SJSA1 (cell line): Measurements from ENCODE around the gene OR51B4. TPM values are rescaled to one million over a fixed set of nuclear protein-coding genes. Genes with fewer than 3 reads are reported as not detected.
A peak's percentile ranks its signal among the peaks of the same experiment; 100 is the strongest.
"Not testable (repeated sequence)": the region's sequence is repeated elsewhere in the genome, so short reads cannot be mapped to it uniquely, and the experiment has no call there.

Experiments used
- DNase-seq, 2 experiments: peaks; one replicate each; pipeline ENCODE4 v3.0.0-alpha.2; 2015 to 2020; ENCODE audit warnings: low spot score in 2 of 2, low read depth in 1 of 2
- H3K27ac ChIP-seq: fragments of 250-450 bp; sonication (Bioruptor Pico); 2 replicates; pipeline ENCODE4 v1.5.1; 2020; ENCODE audit warnings: mild to moderate bottlenecking, moderate library complexity
- H3K27me3 ChIP-seq: fragments of 250-450 bp; sonication (Bioruptor Pico); replicated peaks from 2 replicates; pipeline ENCODE4 v1.5.1; 2020; ENCODE audit warnings: mild to moderate bottlenecking, moderate library complexity
- H3K36me3 ChIP-seq: fragments of 250-450 bp; sonication (Bioruptor Pico); 2 replicates; pipeline ENCODE4 v1.5.1; 2020; ENCODE audit warnings: mild to moderate bottlenecking
- H3K4me1 ChIP-seq: fragments of 250-450 bp; sonication (Bioruptor Pico); replicated peaks from 2 replicates; pipeline ENCODE4 v1.6.1; 2021; ENCODE audit warnings: mild to moderate bottlenecking
- H3K4me3 ChIP-seq: fragments of 250-450 bp; sonication (Bioruptor Pico); 2 replicates; pipeline ENCODE4 v1.5.1; 2020; ENCODE audit warnings: mild to moderate bottlenecking
- H3K9me3 ChIP-seq: fragments of 250-450 bp; sonication (Bioruptor Pico); replicated peaks from 2 replicates; pipeline ENCODE4 v1.5.1; 2020; ENCODE audit warnings: mild to moderate bottlenecking
- total RNA-seq: library from RNA; depleted of rRNA; stranded (reverse); fragments of >200 nt; shearing (Covaris generic); gene quantifications from 2 replicates; pipeline ENCODE4 v1.2.3, GENCODE V29; 2014

The OR51B4 gene
- total RNA-seq, 1 experiment from 2014 or later, result not detected

DNA sequence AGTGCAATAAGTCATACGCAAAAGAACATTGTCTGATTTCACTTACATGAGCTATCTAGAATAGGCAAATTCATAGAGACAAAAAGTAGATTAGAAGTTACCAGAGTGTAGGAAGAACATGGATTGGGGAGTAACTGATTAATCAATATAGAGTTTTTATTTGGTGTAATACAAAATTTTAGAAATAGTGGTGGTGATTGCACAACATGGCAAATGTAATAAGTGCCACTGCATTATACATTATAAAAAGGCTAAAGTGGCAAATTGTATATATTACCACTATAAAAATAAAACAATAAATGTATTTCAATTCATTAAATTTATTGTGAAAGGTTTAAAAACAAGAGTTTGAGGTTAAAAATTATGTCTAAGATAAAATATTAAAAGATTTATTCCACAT, 8.7 kb upstream of the OR51B4 start:
- Histone ChIP-seq H3K27me3 (0 out of 2 replicates have a peak, but pooled peaks cover 3% of the 10 kb centered on the region), H3K9me3 (no peaks in the 10 kb centered on the region), H3K27ac (no peak overlapping the region), H3K36me3 (no peaks in the 10 kb centered on the region), H3K4me3 (no peak overlapping the region), H3K4me1 (no peaks in the 10 kb centered on the region)
- no peak for DNase-seq

DNA sequence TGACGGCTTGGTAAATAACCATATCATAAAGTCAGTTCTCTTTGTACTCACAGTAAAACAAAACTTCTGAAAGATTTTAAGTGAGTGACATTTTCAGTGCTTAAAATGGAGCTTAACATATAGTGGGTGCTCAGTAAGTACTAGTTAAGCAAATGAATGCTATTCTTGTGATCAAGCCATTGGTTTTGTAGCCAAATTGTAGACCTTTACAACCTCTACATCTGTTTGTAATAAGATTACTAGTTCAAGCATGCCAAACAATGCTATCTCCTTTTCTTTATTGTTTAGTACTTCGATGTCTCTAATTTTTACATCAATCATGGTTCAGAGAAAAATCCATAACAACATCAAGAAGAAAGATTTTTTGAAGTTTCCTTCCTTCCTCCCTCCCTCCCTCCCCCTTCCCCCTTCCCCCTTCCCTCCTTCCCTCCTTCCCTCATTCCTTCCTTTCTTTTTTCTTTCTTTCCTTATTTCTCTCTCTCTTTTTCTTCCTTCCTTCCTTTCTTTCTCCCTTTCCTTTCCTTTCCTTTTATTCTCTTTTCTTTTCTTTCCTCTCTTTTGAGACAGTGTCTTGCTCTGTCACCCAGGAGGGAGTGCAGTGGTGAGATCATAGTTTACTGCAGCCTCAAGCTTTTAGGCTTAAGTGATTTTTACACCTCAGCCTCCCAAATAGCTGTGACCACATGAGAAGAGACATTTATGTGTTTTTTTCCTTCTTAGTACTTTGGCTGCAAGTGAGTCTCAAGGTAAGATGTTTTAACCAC, 5.7 kb upstream of the OR51B4 start:
- no peak for DNase-seq
- no peaks in the 10 kb centered on the region for H3K36me3 ChIP-seq

DNA sequence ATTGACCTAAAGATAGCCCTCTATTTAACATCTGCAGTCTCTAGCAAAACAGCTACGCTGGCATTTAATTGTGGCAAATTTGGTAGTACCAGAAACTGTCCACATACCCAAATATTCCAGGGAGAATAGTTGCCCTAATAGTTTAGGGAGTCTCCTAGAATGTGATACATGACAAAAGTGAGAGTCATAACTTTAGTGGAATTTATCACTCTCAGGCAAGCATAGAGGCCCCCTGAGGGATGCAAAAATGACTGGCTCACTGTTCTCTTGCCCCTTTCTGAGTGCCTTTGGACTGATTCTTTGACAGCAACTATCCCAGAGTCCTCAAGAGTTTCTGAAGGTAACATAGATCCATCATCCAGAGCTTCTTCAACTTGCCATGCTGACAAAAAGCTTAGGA, 2.3 kb upstream of the OR51B4 start:
- no peak overlapping the region for H3K4me3 ChIP-seq
- 0 out of 2 replicates have a peak, but pooled peaks cover 3% of the 10 kb centered on the region for H3K27me3 ChIP-seq
- no peaks in the 10 kb centered on the region for H3K9me3 ChIP-seq
- H3K36me3 ChIP-seq, result no peaks in the 10 kb centered on the region
- H3K27ac ChIP-seq, result no peak overlapping the region
- DNase-seq, result no peak
- no peaks in the 10 kb centered on the region for H3K4me1 ChIP-seq

More for the DNA sequence above, 5.7 kb upstream of the OR51B4 start:
- no peak overlapping the region for H3K27ac ChIP-seq
- H3K9me3 ChIP-seq, result no peaks in the 10 kb centered on the region
- H3K4me3 ChIP-seq, result no peak overlapping the region
- H3K27me3 ChIP-seq, result 0 out of 2 replicates have a peak, but pooled peaks cover 3% of the 10 kb centered on the region
- no peaks in the 10 kb centered on the region for H3K4me1 ChIP-seq

DNA sequence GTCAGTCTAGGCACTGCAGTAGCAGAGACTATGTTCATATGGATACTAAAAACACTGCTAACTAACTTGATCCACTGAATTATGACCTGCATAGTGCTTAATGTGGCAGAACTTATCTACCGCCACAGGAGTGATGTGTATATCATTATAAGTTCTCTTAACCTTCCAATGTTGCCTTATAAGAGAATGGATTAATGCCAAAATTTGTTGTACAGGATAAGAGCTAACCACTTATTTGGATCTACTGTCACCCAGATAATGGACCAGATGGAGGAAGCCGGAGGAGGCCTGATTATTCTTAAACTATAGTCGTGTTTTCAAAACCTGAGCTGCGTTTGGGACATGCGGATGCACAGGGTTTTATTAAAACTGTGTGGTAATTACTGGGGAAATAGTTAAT, 1.9 kb upstream of the OR51B4 start:
- H3K27ac ChIP-seq, result no peak overlapping the region
- no peak overlapping the region for H3K4me3 ChIP-seq

DNA sequence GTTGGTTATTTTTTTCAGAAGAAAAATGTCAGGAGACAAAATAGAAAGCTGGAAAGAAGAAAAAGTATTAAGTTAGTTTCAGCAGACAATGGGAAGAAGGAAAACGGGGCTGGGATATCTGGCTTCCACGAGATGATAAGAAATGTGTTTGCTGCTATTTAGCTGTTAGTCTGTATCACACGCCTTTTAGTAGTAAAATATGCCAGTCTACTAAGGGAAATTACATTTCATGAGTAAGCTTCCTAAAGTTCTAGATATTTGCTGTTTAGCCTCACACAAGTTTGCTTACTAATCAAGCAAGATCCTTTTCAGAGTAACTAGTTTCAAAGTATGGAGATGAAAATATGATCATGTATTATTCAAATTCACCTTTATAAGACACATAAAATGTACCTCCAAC, 1.5 kb downstream of the OR51B4 start:
- Histone ChIP-seq H3K4me1 (no peaks in the 10 kb centered on the region), H3K9me3 (no peaks in the 10 kb centered on the region)
- DNase-seq, result no peak

More for the DNA sequence above, 1.9 kb upstream of the OR51B4 start:
- H3K36me3 ChIP-seq, result no peaks in the 10 kb centered on the region
- H3K4me1 ChIP-seq, result no peaks in the 10 kb centered on the region
- H3K9me3 ChIP-seq, result no peaks in the 10 kb centered on the region
- DNase-seq, result no peak
- 0 out of 2 replicates have a peak, but pooled peaks cover 3% of the 10 kb centered on the region for H3K27me3 ChIP-seq

DNA sequence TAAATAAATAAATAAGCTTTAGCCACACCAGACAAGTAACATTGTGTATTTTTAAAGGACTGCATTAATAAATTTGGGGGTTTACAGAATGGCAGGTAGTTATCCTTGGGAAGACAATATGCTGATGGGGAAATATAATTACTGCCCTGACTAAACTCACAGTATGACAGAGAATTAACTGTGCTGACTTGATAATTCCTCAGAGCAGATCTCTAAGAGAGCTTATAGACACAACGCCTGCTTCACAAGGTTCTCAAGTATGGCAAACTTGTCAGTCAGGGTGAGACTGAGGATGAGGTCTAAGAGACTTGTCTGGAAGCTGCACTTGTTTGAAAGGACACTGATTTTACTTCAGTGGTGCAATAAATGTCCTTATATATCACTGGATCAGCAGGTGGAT, 3.3 kb downstream of the OR51B4 start:
- Histone ChIP-seq H3K27me3 (peaks cover 9% of the 10 kb centered on the region), H3K27ac (no peak overlapping the region), H3K4me3 (no peak overlapping the region), H3K36me3 (no peaks in the 10 kb centered on the region), H3K4me1 (no peaks in the 10 kb centered on the region), H3K9me3 (no peaks in the 10 kb centered on the region)
- DNase-seq, result no peak

More for the DNA sequence above, 1.5 kb downstream of the OR51B4 start:
- H3K27me3 ChIP-seq, result peaks cover 9% of the 10 kb centered on the region
- H3K27ac ChIP-seq, result no peak overlapping the region
- no peak overlapping the region for H3K4me3 ChIP-seq
- H3K36me3 ChIP-seq, result no peaks in the 10 kb centered on the region

DNA sequence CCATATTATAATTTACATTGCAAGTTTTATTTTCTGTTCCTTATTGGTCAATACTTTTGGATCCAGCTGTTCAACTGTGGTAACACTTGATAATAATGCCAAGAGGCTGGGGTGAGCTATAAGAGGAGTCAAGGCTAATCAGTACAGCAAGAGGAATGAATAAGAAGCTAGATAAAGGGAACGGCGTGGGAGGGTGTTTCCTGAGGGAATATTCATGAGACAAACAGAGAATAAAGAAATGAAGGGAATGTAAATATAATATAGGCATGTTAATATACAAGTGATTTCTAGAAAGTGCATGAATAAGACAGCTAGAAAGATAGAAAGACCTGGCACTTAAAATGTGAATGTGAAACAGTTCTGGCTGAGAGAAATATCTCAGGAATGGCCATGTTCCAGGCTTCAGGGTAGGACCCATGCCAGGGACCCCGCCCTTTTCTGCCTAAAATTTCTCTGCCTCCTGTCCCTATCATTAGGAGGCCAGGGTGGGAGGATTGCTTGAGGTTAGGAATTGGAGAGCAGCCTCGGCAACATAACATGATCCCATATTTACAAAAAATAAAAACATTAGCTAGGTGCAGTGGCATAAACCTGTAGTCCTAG, 3.9 kb downstream of the OR51B4 start:
- no peak overlapping the region for H3K4me3 ChIP-seq
- H3K36me3 ChIP-seq, result no peaks in the 10 kb centered on the region
- H3K4me1 ChIP-seq, result no peaks in the 10 kb centered on the region
- H3K27me3 ChIP-seq, result peaks cover 9% of the 10 kb centered on the region
- H3K27ac ChIP-seq, result no peak overlapping the region
- no peaks in the 10 kb centered on the region for H3K9me3 ChIP-seq
- DNase-seq, result no peak

DNA sequence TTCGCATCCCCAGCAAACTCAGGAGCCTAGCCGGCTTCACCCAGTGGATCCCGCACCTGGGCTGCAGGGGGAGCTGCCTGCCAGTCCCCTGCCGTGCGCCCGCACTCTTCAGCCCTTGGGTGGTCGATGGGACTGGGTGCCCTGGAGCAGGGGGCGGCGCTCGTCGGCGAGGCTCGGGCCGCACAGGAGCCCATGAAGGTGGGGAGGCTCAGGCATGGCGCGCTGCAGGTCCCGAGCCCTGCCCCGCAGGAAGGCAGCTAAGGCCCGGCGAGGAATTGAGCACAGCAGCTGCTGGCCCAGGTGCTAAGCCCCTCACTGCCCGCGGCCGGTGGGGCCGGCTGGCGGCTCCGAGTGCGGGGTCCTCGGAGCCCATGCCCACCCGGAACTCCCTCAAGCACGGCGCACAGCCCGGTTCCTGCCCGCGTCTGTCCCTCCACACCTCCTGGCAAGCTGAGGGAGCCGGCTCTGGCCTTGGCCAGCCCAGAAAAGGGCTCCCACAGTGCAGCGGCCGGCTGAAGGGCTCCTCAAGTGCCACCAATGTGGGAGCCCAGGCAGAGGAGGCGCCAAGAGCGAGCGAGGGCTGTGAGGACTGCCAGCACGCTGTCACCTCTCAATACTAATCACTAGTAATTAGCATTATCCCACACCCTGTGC, 7.3 kb downstream of the OR51B4 start:
- H3K36me3 ChIP-seq, DNase-seq, H3K27ac ChIP-seq, H3K4me3 ChIP-seq, H3K9me3 ChIP-seq, H3K4me1 ChIP-seq, H3K27me3 ChIP-seq: not testable (repeated sequence)

DNA sequence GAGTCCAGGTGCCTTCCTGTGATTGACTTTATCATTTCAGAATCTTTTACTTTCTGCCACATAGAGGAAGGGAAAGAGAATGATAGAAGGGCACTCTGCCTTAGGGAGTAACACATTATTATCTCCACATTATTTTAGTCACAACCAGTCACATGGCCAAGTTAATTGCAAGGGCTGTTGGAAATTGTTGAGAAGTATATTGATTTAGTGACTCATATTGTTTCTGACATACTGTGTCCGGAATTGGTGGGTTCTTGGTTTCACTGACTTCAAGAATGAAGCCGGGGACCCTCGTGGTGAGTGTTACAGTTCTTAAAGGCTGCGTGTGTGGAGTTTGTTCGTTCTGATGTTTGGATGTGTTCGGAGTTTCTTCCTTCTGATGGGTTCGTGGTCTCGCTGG, 8.7 kb downstream of the OR51B4 start:
- no peak overlapping the region for H3K4me3 ChIP-seq
- DNase-seq, result no peak

DNA sequence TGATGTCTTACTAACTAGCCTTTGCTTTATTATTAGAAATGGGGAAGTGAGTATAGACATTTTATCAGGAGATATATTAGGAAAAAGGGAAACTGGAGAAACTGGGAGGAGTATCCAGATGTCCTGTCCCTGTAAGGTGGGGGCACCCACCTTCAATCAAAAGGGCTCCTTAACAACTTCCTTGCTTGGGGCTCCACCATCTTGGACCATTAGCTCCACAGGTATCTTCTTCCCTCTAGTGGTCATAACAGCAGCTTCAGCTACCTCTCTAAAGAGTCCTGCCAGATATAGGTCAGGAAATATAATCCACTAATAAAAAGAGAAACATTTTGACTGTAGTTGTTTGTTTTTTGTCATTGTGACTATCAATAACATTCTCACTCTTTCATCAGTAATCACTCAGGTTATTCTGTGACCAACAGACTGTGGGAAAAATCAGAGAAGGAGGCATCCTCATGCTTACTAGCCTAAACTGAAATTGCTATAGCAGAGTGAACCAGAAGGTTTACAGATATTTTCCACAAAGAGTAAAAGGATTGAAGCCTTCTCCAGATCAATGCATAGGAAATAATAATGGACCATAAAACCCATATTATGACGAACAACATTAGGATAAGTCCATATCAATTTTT, 10.4 kb downstream of the OR51B4 start:
- Histone ChIP-seq H3K36me3 (no peaks in the 10 kb centered on the region), H3K27me3 (no peaks in the 10 kb centered on the region), H3K27ac (no peak overlapping the region), H3K4me1 (peaks cover 19% of the 10 kb centered on the region), H3K9me3 (no peaks in the 10 kb centered on the region), H3K4me3 (no peak overlapping the region)
- DNase-seq, result peak in 1 of 2 experiments; percentile 25

More for the DNA sequence above, 8.7 kb downstream of the OR51B4 start:
- Histone ChIP-seq H3K27me3 (peaks cover 9% of the 10 kb centered on the region), H3K27ac (no peak overlapping the region), H3K36me3 (no peaks in the 10 kb centered on the region), H3K9me3 (no peaks in the 10 kb centered on the region), H3K4me1 (peaks cover 19% of the 10 kb centered on the region)

DNA sequence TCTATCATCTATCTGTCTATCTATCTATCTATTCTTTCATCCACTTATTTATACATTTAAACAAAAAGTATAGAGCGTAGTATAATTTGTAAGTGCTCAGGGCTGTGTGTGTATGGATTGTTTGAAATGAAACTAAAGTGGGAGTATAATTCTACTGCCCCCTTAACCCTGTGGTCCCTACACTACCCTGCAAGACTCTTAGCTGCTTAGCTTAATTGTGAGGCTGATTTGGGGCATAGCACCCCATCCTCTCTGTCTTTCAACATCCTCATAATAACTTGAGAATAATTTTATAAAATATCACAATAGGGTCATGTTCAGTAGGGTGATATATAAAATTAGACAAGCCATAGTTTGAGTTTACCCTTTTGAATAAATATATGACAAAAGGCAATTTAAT, 11.6 kb downstream of the OR51B4 start:
- H3K9me3 ChIP-seq, result no peaks in the 10 kb centered on the region
- no peak overlapping the region for H3K27ac ChIP-seq
- H3K4me3 ChIP-seq, result no peak overlapping the region
- H3K27me3 ChIP-seq, result no peaks in the 10 kb centered on the region
- DNase-seq, result no peak
- H3K4me1 ChIP-seq, result peaks cover 19% of the 10 kb centered on the region
- H3K36me3 ChIP-seq, result no peaks in the 10 kb centered on the region

DNA sequence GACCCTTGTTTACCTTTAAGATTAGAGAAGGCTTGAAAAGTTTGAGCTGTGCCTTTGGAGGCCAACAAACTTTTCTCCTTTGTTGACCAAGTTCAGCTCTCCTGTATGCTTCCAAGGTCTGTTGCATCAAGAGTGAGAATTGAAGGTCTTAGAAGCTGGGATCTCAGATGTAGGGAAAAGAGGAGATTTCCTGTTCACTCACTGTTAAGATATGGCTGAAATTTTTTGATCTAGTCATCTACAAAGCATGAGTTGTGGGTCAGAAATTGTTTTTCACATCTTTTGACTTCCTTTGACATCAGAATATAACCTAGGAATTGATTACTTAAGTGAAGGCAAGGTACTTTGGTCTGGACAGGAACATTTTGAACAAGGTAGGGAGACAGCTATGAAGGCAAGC, 12.1 kb downstream of the OR51B4 start:
- no peaks in the 10 kb centered on the region for H3K36me3 ChIP-seq
- H3K4me1 ChIP-seq, result peaks cover 19% of the 10 kb centered on the region
- H3K4me3 ChIP-seq, result no peak overlapping the region
- no peaks in the 10 kb centered on the region for H3K27me3 ChIP-seq
- no peak for DNase-seq
- no peaks in the 10 kb centered on the region for H3K9me3 ChIP-seq
- H3K27ac ChIP-seq, result no peak overlapping the region

DNA sequence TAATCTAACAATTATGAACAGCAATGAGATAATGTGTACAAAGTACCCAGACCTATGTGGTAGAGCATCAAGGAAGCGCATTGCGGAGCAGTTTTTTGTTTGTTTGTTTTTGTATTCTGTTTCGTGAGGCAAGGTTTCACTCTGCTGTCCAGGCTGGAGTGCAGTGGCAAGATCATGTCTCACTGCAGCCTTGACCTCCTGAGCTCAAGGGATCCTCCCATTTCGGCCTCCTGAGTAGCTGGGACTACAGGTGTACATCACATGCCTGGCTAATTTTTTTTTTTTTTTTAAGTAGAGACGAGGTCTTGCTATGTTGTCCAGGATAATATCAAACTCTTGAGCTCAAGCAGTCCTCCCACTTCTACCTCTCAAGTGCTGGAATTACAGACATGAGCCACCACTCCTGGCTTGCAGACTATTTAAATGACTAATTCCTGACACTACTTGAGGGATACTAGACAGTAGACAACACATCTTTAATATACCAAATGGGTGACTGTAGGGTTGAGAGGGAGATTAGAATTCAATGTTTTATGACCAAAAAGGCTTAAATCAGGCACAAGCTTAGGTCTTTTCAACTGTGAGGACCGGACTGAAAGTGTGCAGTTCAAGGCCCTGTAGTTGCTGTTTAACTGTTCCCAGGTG, 12.7 kb downstream of the OR51B4 start:
- DNase-seq, result no peak
- H3K27me3 ChIP-seq, result no peaks in the 10 kb centered on the region
- H3K27ac ChIP-seq, result no peak overlapping the region
- H3K36me3 ChIP-seq, result no peaks in the 10 kb centered on the region
- H3K9me3 ChIP-seq, result no peaks in the 10 kb centered on the region
- H3K4me3 ChIP-seq, result no peak overlapping the region
- H3K4me1 ChIP-seq, result peaks cover 19% of the 10 kb centered on the region
